C4-2B (cell line): ENCODE measurements around the gene CD81.

Experiments
- H3K27ac ChIP-seq: fragments of 450-650 bp; 2 replicates; pipeline ENCODE4 v1.5.1; 2017
- CTCF ChIP-seq: fragments of 450-650 bp; conservative IDR thresholded peaks from 2 replicates; pipeline ENCODE4 v1.5.1; 2017; ENCODE audit warnings: mild to moderate bottlenecking
- ZFX ChIP-seq: fragments of 450-650 bp; IDR thresholded peaks from 2 replicates; pipeline ENCODE4 v1.6.1; 2017

The CD81 gene

DNA sequence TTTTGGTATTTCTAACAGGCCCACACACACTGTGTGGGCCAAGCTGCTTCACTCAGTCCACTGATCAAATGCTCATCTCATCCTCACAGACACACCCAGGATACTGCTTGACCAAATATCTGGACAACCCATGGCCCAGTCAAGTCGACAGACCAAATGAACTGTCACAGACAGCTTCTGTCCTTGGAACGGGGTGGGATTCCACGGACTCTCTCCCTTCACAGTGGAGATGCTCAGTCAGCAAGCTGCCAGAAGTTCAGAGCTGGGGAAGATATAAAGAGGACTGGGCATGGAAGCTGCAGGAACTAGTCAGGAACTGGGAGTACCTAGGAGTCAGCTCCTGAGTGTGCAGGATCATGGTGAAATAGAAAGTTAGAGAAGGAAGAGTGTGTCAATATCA lies 34.6 kb upstream of the CD81 start:
- H3K27ac ChIP-seq, result no peak overlapping the region
- no peak for TF ChIP-seq CTCF
- no peak for TF ChIP-seq ZFX

- no peak overlapping the region for H3K27ac ChIP-seq
- no peak for TF ChIP-seq CTCF
- TF ChIP-seq ZFX, result no peak
Measured at GRCh38 chr11:2342981-2343380, 34.1 kb upstream of the CD81 start.

DNA sequence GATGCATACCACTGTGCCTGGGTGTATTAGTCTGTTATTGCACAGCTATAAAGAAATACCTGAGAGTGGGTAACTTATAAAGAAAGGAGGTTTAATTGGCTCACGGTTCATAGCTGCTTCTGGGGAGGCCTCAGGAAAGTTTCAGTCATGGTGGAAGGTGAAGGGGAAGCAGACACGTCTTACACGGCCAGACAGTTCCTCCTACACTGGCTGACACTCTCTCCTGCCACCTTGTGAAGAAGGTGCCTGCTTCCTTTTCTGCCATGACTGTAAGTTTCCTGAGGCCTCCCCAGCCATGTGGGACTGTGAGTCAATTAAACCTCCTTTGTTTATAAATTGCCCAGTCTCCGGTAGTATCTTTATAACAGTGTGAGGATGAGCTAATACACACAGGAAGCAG lies 33.6 kb upstream of the CD81 start:
- TF ChIP-seq CTCF (no peak), ZFX (no peak)

DNA sequence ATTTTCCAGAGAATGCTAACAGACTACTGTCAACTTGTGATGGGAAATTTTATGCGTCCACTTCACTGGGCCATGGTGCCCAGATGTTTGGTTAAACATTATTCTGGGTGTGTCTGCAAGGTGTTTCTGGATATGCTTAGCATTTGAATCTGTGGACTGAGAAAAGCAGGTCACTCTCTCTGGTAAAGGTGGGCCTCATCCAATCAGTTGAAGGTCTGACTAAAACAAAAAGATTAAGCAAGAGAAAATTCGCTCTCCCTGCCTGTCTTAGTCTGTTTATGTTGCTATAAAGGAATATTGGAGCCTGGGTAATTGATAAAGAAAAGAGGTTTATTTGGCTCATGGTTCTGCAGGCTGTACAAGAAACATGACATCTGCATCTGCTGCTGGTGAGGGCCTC lies 32.1 kb upstream of the CD81 start:
- no peak for TF ChIP-seq ZFX
- no peak overlapping the region for H3K27ac ChIP-seq

More for the DNA sequence above, 33.6 kb upstream of the CD81 start:
- no peak overlapping the region for H3K27ac ChIP-seq

- TF ChIP-seq ZFX (no peak), CTCF (no peak)
- no peak overlapping the region for H3K27ac ChIP-seq
Measured at GRCh38 chr11:2346014-2346413, 31.1 kb upstream of the CD81 start.

DNA sequence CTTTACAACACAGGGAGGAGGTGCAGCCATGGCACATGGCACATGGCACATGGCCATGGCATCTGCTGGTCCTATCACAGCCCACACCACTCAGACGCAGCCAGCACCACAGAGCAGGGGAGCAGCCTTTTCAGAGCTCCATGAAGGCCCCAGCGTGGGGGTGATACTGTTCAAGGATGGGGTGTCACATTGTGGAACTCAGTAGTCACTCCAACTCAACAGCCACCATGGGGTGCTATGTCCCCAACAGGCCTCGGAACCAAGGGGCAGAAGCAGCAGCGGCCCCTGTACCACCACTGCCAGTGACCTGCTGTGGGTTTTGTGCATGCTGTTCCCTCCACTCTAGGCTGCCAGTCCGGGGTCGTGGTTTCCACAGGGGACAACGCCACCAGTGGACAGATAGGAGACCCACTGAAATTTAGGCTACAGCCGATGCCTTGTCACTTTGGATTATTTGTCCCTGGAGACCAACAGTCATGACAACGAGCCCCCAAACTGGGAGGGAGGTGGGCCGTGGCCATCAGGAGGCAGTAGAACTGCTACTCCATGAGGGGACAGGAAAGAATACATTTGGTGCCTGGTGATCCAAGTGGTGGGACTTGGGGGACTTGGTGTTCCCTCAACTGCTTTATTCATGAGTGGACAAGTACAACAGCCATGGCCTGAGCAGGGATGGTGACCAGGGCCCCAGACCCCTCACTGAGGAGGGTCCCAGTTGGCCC lies 30.4 kb upstream of the CD81 start:
- TF ChIP-seq CTCF (no peak), ZFX (no peak)
- H3K27ac ChIP-seq, result no peak overlapping the region

- TF ChIP-seq ZFX (no peak), CTCF (no peak)
- no peak overlapping the region for H3K27ac ChIP-seq
Measured at GRCh38 chr11:2347308-2347830, 29.7 kb upstream of the CD81 start.

DNA sequence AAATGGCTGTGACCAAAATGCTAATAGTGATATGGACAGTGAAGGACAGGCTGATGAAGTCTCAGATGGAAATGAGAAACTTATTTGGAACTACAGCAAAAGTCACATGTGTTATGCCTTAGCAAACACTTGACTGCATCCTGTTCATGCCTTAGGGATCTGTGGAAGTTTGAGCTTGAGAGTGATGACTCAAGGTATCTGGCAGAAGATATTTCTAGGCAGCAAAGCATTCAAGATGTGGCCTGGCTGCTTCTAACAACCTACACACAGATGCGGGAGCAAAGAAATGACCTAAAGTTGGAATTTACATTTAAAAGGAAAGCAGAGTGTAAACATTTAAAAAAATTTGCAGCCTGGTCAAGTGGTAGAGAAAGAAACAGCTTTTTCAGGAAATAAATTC lies 28.1 kb upstream of the CD81 start:
- H3K27ac ChIP-seq, result no peak overlapping the region
- no peak for TF ChIP-seq ZFX
- TF ChIP-seq CTCF, result no peak
